HepG2 (cell line): ENCODE data around the gene CCDC178. TPM values are rescaled to one million over a fixed set of nuclear protein-coding genes. Genes with fewer than 3 reads are reported as not detected.

ENCODE experiments used
- ATAC-seq: fragments of 200-7000 bp; cut with Tn5 transposase; 3 replicates; pipeline ENCODE4 v1.9.1; 2020; ENCODE audit warnings: mild to moderate bottlenecking, moderate library complexity
- BruUV-seq: library from RNA; stranded (reverse); fragments of 400-500 nt; replicated peaks from 2 replicates; lab custom pipeline; 2021; lab: Mats Ljungman, UMichigan
- CTCF ChIA-PET: fragments of 300-600 bp; formaldehyde crosslinking; extraction: SDS; loops from one replicate; lab custom pipeline; 2021; ENCODE audit warnings: low total read pairs, inconsistent platforms, low intra/inter-chr PET ratio; lab: Yijun Ruan, JAX
- POLR2A ChIA-PET: fragments of 350-600 bp; sonication (Branson Sonifier 250); formaldehyde crosslinking; loops from one replicate; lab custom pipeline; 2020; ENCODE audit warnings: antibody characterized with exemption, inconsistent platforms; lab: Yijun Ruan, JAX
- DNase-seq: peaks from one replicate; pipeline ENCODE4 v3.0.0-alpha.2; 2015; ENCODE audit warnings: low spot score
- FAIRE-seq: peaks from 3 replicates; lab custom pipeline; 2011; peaks lifted over from hg19 to GRCh38; lab: Jason Lieb, UNC
- H2AFZ ChIP-seq: one replicate; pipeline ENCODE4 v1.6.1; 2011; ENCODE audit warnings: low read length, inconsistent platforms
- H3K27ac ChIP-seq: fragments of 300-600 bp; 3 replicates; pipeline ENCODE4 v1.8.0; 2011; ENCODE audit warnings: mixed run types, mild to moderate bottlenecking, mixed read lengths, low read length, inconsistent platforms; ENCODE audit not compliant: insufficient read depth; ENCODE audit errors: extremely low read length
- H3K27me3 ChIP-seq, 2 experiments: fragments of 200-600 bp in 1 of 2; 2 replicates in 1 of 2; 3 replicates in 1 of 2; pipeline versions ENCODE4 v1.6.0 to v1.8.0; 2011; ENCODE audit warnings: low read length in 2 of 2, mild to moderate bottlenecking in 2 of 2, moderate library complexity in 2 of 2, inconsistent platforms in 1 of 2; ENCODE audit not compliant: insufficient read depth in 2 of 2, control insufficient read depth in 1 of 2
- H3K36me3 ChIP-seq, 2 experiments: fragments of 200-600 bp in 1 of 2; replicated peaks in 1 of 2; 2 replicates in 1 of 2; 3 replicates in 1 of 2; pipeline versions ENCODE4 v1.5.1 to v1.8.0; 2011; ENCODE audit warnings: low read length in 2 of 2, inconsistent platforms in 1 of 2; ENCODE audit not compliant: insufficient read depth in 2 of 2, control insufficient read depth in 1 of 2
- H3K4me1 ChIP-seq: 2 replicates; pipeline ENCODE4 v1.5.1; 2012; ENCODE audit warnings: low read length, inconsistent platforms; ENCODE audit not compliant: insufficient read depth
- H3K4me2 ChIP-seq: 2 replicates; pipeline ENCODE4 v1.6.0; 2011; ENCODE audit warnings: low read depth, low read length, inconsistent platforms
- H3K4me3 ChIP-seq, 3 experiments: fragments of 200-600 bp in 1 of 3; sonication (generic), shearing (Covaris generic) in 1 of 3; replicated peaks in 1 of 3; 2 replicates each; pipeline ENCODE4 v1.5.1; 2011 to 2016; ENCODE audit warnings: low read length in 3 of 3, inconsistent platforms in 2 of 3, low read depth in 2 of 3, mild to moderate bottlenecking in 2 of 3, control low read depth in 1 of 3, mixed read lengths in 1 of 3; ENCODE audit not compliant: insufficient read depth in 1 of 3
- H3K79me2 ChIP-seq: one replicate; pipeline ENCODE4 v1.6.1; 2011; ENCODE audit warnings: low read length, inconsistent platforms; ENCODE audit not compliant: insufficient read depth
- H3K9ac ChIP-seq: 2 replicates; pipeline ENCODE4 v1.6.0; 2011; ENCODE audit warnings: mild to moderate bottlenecking, low read depth, low read length, inconsistent platforms; ENCODE audit not compliant: insufficient read depth
- H3K9me3 ChIP-seq: 2 replicates; pipeline ENCODE4 v1.5.1; 2012; ENCODE audit warnings: mild to moderate bottlenecking, low read length
- H4K20me1 ChIP-seq: 2 replicates; pipeline ENCODE4 v1.6.0; 2011; ENCODE audit warnings: inconsistent platforms, mild to moderate bottlenecking, low read length, moderate library complexity; ENCODE audit not compliant: insufficient read depth
- ZMYM3 ChIP-seq: sonication (generic); formaldehyde crosslinking; IDR thresholded peaks from 2 replicates; pipeline ENCODE4 v1.5.1; 2020; ENCODE audit warnings: mild to moderate bottlenecking, missing genetic modification reagents
- ZSCAN29 ChIP-seq: sonication (generic); formaldehyde crosslinking; conservative IDR thresholded peaks from 2 replicates; pipeline ENCODE4 v1.4.0; 2020; ENCODE audit warnings: mild to moderate bottlenecking, missing genetic modification reagents
- WGBS: methylation state at CpG from one replicate; pipeline ENCODE4 v1.1.6; 2017; ENCODE audit warnings: low lambda C conversion rate; 5-methylcytosine and 5-hydroxymethylcytosine counted together
- in situ Hi-C: cut with HindIII; loops from 2 replicates; pipeline ENCODE4 v1.10.0; 2017; ENCODE audit warnings: low pct_unique_long_range_greater_than_20kb; ENCODE audit not compliant: extremely low pct_ligation_motif_present
- intact Hi-C: fragments of 100-400 bp; cut with micrococcal nuclease; formaldehyde crosslinking; loops from one replicate; pipeline ENCODE4 v1.10.0; 2022; ENCODE audit not compliant: unreplicated experiment
- polyA plus RNA-seq, 8 experiments: library from polyadenylated mRNA; depleted of rRNA in 3 of 8; stranded (reverse) in 7 of 8; unstranded in 1 of 8; fragments of >200 nt; fragmentation: Illumina TruSeq in 4 of 8; extraction: Trizol in 4 of 8; gene quantifications; 2 replicates each; pipeline versions ENCODE4 v1.2.1 to v1.2.3, GENCODE V29; 2011 to 2016; ENCODE audit warnings: low read depth in 4 of 8, missing spikeins in 1 of 8, mixed read lengths in 1 of 8; ENCODE audit not compliant: insufficient read depth in 1 of 8
- total RNA-seq, 5 experiments: library from RNA; depleted of rRNA; stranded (reverse); fragments of >200 nt; fragmentation: Illumina TruSeq; extraction: Trizol; gene quantifications; 2 replicates each; pipeline ENCODE4 v1.2.3, GENCODE V29; 2016; ENCODE audit warnings: low read depth in 1 of 5
- TF ChIP-seq, protein P1 (sequence below): IDR thresholded peaks from 2 replicates; pipeline ENCODE4 v1.6.1; 2016; ENCODE audit warnings: low read depth, missing genetic modification reagents, missing compliant biosample characterization
- TF ChIP-seq, protein P2 (sequence below): sonication (generic); formaldehyde crosslinking; IDR thresholded peaks from 2 replicates; pipeline ENCODE4 v1.5.1; 2020; ENCODE audit warnings: missing genetic modification reagents, mild to moderate bottlenecking, borderline replicate concordance
- TF ChIP-seq, protein P3 (sequence below), 2 experiments: IDR thresholded peaks; 2 replicates each; pipeline ENCODE4 v1.6.1; 2011 to 2012; ENCODE audit warnings: low read length in 2 of 2, borderline replicate concordance in 1 of 2, low read depth in 1 of 2, mild to moderate bottlenecking in 1 of 2, moderate library complexity in 1 of 2

Gene CCDC178
- total and polyA plus RNA-seq, 2 of the 13 experiments (the other 11 are each of a cell fraction or from before 2014, with no cell fraction given): not detected

- intact Hi-C loops: no loop called here
- POLR2A ChIA-PET: no interaction called here
- TF ChIP-seq, protein P1, sequence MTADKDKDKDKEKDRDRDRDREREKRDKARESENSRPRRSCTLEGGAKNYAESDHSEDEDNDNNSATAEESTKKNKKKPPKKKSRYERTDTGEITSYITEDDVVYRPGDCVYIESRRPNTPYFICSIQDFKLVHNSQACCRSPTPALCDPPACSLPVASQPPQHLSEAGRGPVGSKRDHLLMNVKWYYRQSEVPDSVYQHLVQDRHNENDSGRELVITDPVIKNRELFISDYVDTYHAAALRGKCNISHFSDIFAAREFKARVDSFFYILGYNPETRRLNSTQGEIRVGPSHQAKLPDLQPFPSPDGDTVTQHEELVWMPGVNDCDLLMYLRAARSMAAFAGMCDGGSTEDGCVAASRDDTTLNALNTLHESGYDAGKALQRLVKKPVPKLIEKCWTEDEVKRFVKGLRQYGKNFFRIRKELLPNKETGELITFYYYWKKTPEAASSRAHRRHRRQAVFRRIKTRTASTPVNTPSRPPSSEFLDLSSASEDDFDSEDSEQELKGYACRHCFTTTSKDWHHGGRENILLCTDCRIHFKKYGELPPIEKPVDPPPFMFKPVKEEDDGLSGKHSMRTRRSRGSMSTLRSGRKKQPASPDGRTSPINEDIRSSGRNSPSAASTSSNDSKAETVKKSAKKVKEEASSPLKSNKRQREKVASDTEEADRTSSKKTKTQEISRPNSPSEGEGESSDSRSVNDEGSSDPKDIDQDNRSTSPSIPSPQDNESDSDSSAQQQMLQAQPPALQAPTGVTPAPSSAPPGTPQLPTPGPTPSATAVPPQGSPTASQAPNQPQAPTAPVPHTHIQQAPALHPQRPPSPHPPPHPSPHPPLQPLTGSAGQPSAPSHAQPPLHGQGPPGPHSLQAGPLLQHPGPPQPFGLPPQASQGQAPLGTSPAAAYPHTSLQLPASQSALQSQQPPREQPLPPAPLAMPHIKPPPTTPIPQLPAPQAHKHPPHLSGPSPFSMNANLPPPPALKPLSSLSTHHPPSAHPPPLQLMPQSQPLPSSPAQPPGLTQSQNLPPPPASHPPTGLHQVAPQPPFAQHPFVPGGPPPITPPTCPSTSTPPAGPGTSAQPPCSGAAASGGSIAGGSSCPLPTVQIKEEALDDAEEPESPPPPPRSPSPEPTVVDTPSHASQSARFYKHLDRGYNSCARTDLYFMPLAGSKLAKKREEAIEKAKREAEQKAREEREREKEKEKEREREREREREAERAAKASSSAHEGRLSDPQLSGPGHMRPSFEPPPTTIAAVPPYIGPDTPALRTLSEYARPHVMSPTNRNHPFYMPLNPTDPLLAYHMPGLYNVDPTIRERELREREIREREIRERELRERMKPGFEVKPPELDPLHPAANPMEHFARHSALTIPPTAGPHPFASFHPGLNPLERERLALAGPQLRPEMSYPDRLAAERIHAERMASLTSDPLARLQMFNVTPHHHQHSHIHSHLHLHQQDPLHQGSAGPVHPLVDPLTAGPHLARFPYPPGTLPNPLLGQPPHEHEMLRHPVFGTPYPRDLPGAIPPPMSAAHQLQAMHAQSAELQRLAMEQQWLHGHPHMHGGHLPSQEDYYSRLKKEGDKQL (CRISPR knock-in tag): no peak
- TF ChIP-seq, protein P2, sequence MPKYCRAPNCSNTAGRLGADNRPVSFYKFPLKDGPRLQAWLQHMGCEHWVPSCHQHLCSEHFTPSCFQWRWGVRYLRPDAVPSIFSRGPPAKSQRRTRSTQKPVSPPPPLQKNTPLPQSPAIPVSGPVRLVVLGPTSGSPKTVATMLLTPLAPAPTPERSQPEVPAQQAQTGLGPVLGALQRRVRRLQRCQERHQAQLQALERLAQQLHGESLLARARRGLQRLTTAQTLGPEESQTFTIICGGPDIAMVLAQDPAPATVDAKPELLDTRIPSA (CRISPR knock-in tag): no peak
- TF ChIP-seq, protein P3, sequence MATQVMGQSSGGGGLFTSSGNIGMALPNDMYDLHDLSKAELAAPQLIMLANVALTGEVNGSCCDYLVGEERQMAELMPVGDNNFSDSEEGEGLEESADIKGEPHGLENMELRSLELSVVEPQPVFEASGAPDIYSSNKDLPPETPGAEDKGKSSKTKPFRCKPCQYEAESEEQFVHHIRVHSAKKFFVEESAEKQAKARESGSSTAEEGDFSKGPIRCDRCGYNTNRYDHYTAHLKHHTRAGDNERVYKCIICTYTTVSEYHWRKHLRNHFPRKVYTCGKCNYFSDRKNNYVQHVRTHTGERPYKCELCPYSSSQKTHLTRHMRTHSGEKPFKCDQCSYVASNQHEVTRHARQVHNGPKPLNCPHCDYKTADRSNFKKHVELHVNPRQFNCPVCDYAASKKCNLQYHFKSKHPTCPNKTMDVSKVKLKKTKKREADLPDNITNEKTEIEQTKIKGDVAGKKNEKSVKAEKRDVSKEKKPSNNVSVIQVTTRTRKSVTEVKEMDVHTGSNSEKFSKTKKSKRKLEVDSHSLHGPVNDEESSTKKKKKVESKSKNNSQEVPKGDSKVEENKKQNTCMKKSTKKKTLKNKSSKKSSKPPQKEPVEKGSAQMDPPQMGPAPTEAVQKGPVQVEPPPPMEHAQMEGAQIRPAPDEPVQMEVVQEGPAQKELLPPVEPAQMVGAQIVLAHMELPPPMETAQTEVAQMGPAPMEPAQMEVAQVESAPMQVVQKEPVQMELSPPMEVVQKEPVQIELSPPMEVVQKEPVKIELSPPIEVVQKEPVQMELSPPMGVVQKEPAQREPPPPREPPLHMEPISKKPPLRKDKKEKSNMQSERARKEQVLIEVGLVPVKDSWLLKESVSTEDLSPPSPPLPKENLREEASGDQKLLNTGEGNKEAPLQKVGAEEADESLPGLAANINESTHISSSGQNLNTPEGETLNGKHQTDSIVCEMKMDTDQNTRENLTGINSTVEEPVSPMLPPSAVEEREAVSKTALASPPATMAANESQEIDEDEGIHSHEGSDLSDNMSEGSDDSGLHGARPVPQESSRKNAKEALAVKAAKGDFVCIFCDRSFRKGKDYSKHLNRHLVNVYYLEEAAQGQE (IDR thresholded peaks at IDR 0.05; ENCODE audit: borderline replicate concordance in 1 of 2, low read depth in 1 of 2, low read length in 2 of 2): no peak
- TF ChIP-seq ZSCAN29 (CRISPR knock-in tag) (no peak), ZMYM3 (CRISPR knock-in tag) (no peak)
- Histone ChIP-seq H3K4me3 (no peak overlapping the region), H3K27me3 (no peaks in the 10 kb centered on the region), H3K9ac (no peak overlapping the region), H3K4me2 (no peak overlapping the region), H3K27ac (no peak overlapping the region), H4K20me1 (no peaks in the 10 kb centered on the region), H2AFZ (no peak overlapping the region), H3K79me2 (no peaks in the 10 kb centered on the region), H3K9me3 (no peaks in the 10 kb centered on the region), H3K36me3 (no peaks in the 10 kb centered on the region), H3K4me1 (no peaks in the 10 kb centered on the region)
- ATAC-seq (no peak), FAIRE-seq (no peak), DNase-seq (no peak)
- in situ Hi-C loops: no loop called here
- WGBS: 0% methylated on average over 1 of the region's 1 CpG
- BruUV-seq: no TSS peak
- CTCF ChIA-PET: no interaction called here
These were observed 176.0 kb downstream of the CCDC178 start for GRCh38 chr18:33264566-33264965.
